Right atrium auricular region (tissue), 2 donors: ENCODE data around the gene FAU. TPM values are rescaled to one million over a fixed set of nuclear protein-coding genes. Genes with fewer than 3 reads are reported as not detected.

Experiments used
- DNase-seq: peaks from one replicate; pipeline ENCODE4 v3.0.0-alpha.2; 2019; ENCODE audit warnings: low spot score
- H3K27ac ChIP-seq, 2 donors: fragments of 200-600 bp; sonication (generic); 1 replicate in 1 of 2; 2 replicates in 1 of 2; pipeline ENCODE4 v1.5.1; 2016 to 2019
- H3K27me3 ChIP-seq, 2 donors: fragments of 200-600 bp; sonication (generic); one replicate each; pipeline versions ENCODE4 v1.5.1 to v1.6.0; 2017 to 2019
- H3K36me3 ChIP-seq: fragments of 200-600 bp; sonication (generic); one replicate; pipeline ENCODE4 v1.5.1; 2016
- H3K4me1 ChIP-seq, 2 donors: fragments of 200-600 bp; sonication (generic); one replicate each; pipeline versions ENCODE4 v1.5.1 to v1.6.0; 2017 to 2019
- H3K4me3 ChIP-seq, 2 donors: fragments of 200-600 bp; sonication (generic); 1 replicate in 1 of 2; 2 replicates in 1 of 2; pipeline ENCODE4 v1.5.1; 2017 to 2019; ENCODE audit warnings: mild to moderate bottlenecking in 1 of 2, moderate library complexity in 1 of 2
- H3K9me3 ChIP-seq, 2 donors: fragments of 200-600 bp; sonication (generic); one replicate each; pipeline ENCODE4 v1.5.1; 2019
- CTCF ChIP-seq, 2 donors: fragments of 200-600 bp; sonication (generic); IDR thresholded peaks; one replicate each; pipeline ENCODE4 v1.5.1; 2019; ENCODE audit warnings: antibody characterized with exemption in 2 of 2
- total RNA-seq, 2 donors: library from RNA; depleted of rRNA; stranded (reverse); fragments of >200 nt; gene quantifications; one replicate each; pipeline ENCODE4 v1.1.0, GENCODE V29; 2016

The FAU gene
- total RNA-seq, 2 donors from 2014 or later, result 361 to 585 TPM

- Histone ChIP-seq H3K9me3 (no peaks in the 10 kb centered on the region), H3K27ac (peak within 1 kb of the TSS; percentile 92 to 96), H3K4me1 (peaks cover 0 to 20% of the 10 kb centered on the region in 2 donors), H3K36me3 (no peaks in the 10 kb centered on the region), H3K27me3 (no peaks in the 10 kb centered on the region), H3K4me3 (peak within 1 kb of the TSS; percentile 86 to 91)
- DNase-seq, result peak; percentile 95
- TF ChIP-seq CTCF (IDR thresholded peaks at IDR 0.05), result no peak
These were observed 25.7 kb downstream of the FAU start, which contains the start of gene VPS51 for GRCh38 chr11:65095974-65096806. VPS51 (plus strand) TSS chr11:65096214; CDS start chr11:65096251, 37 bp downstream.

- Histone ChIP-seq H3K27me3 (no peaks in the 10 kb centered on the region), H3K9me3 (no peaks in the 10 kb centered on the region), H3K4me3 (peak overlapping the region in 1 of 2 donors; percentile 86), H3K36me3 (no peaks in the 10 kb centered on the region), H3K4me1 (peaks cover 0 to 17% of the 10 kb centered on the region in 2 donors), H3K27ac (peak overlapping the region in 1 of 2 donors; percentile 96)
- DNase-seq, result no peak
- TF ChIP-seq CTCF (IDR thresholded peaks at IDR 0.05), result no peak
These were observed 26.5 kb downstream of the FAU start for GRCh38 chr11:65095427-65095826.

- H3K27ac ChIP-seq, result no peak overlapping the region
- DNase-seq, result no peak
These were observed 31.3 kb downstream of the FAU start for GRCh38 chr11:65090628-65091027.

GRCh38 chr11:65089621-65090020 is 32.3 kb downstream of the FAU start:
- H3K36me3 ChIP-seq, result peaks cover 24% of the 10 kb centered on the region

More at GRCh38 chr11:65090628-65091027, 31.3 kb downstream of the FAU start:
- peaks cover 24% of the 10 kb centered on the region for H3K36me3 ChIP-seq
- no peaks in the 10 kb centered on the region for H3K9me3 ChIP-seq
- H3K4me3 ChIP-seq, result no peak overlapping the region
- H3K4me1 ChIP-seq, result peaks cover 0 to 5% of the 10 kb centered on the region in 2 donors
- TF ChIP-seq CTCF (IDR thresholded peaks at IDR 0.05), result no peak
- no peaks in the 10 kb centered on the region for H3K27me3 ChIP-seq

GRCh38 chr11:65087827-65088226 is 34.1 kb downstream of the FAU start:
- no peak for DNase-seq

More at GRCh38 chr11:65089621-65090020, 32.3 kb downstream of the FAU start:
- H3K27ac ChIP-seq, result no peak overlapping the region
- no peak overlapping the region for H3K4me3 ChIP-seq
- H3K9me3 ChIP-seq, result no peaks in the 10 kb centered on the region
- TF ChIP-seq CTCF (IDR thresholded peaks at IDR 0.05), result no peak
- DNase-seq, result no peak
- H3K4me1 ChIP-seq, result peaks cover 0 to 12% of the 10 kb centered on the region in 2 donors
- no peaks in the 10 kb centered on the region for H3K27me3 ChIP-seq

More at GRCh38 chr11:65087827-65088226, 34.1 kb downstream of the FAU start:
- peaks cover 24% of the 10 kb centered on the region for H3K36me3 ChIP-seq
- H3K27ac ChIP-seq, result no peak overlapping the region
- H3K27me3 ChIP-seq, result no peaks in the 10 kb centered on the region
- H3K4me3 ChIP-seq, result no peak overlapping the region
- H3K9me3 ChIP-seq, result no peaks in the 10 kb centered on the region
- H3K4me1 ChIP-seq, result peaks cover 0 to 24% of the 10 kb centered on the region in 2 donors
- no peak for TF ChIP-seq CTCF (IDR thresholded peaks at IDR 0.05)
